Cortex of kidney (tissue), 1 donor: Measurements from ENCODE around the gene HSD11B1.
"Not testable (repeated sequence)": the region's sequence is repeated elsewhere in the genome, so short reads cannot be mapped to it uniquely, and the experiment has no call there.

Experiments
- DNase-seq: peaks from one replicate; lab custom pipeline; 2025; lab: John Stamatoyannopoulos, UW

Gene HSD11B1

GRCh38 chr1:209691237-209691636 is 13.4 kb upstream of the HSD11B1 start:
- DNase-seq, result no peak

- DNase-seq, result no peak
Measured at GRCh38 chr1:209692296-209692695, 12.3 kb upstream of the HSD11B1 start.

GRCh38 chr1:209692745-209693504 is 11.7 kb upstream of the HSD11B1 start:
- DNase-seq, result no peak

GRCh38 chr1:209696673-209697072 is 8.0 kb upstream of the HSD11B1 start:
- DNase-seq, result no peak

- DNase-seq, result no peak
Measured at GRCh38 chr1:209697126-209697525, 7.5 kb upstream of the HSD11B1 start.

- DNase-seq, result not testable (repeated sequence)
Measured at GRCh38 chr1:209700686-209701085, 4.0 kb upstream of the HSD11B1 start.

GRCh38 chr1:209702832-209703231 is 1.8 kb upstream of the HSD11B1 start:
- no peak for DNase-seq

GRCh38 chr1:209703834-209704504 is 677 bp upstream of the HSD11B1 start:
- no peak for DNase-seq

- DNase-seq, result no peak
Measured at GRCh38 chr1:209705033-209705598, 470 bp downstream of the HSD11B1 start.

- no peak for DNase-seq
Measured at GRCh38 chr1:209706622-209707021, 2.0 kb downstream of the HSD11B1 start.

GRCh38 chr1:209707308-209707707 is 2.7 kb downstream of the HSD11B1 start:
- no peak for DNase-seq

- DNase-seq, result no peak
Measured at GRCh38 chr1:209708297-209708696, 3.7 kb downstream of the HSD11B1 start.

- DNase-seq, result no peak
Measured at GRCh38 chr1:209710093-209710492, 5.4 kb downstream of the HSD11B1 start.

- DNase-seq, result no peak
Measured at GRCh38 chr1:209710847-209711246, 6.2 kb downstream of the HSD11B1 start.

GRCh38 chr1:209714338-209714737 is 9.7 kb downstream of the HSD11B1 start:
- no peak for DNase-seq

GRCh38 chr1:209715314-209715713 is 10.7 kb downstream of the HSD11B1 start:
- no peak for DNase-seq

- DNase-seq, result no peak
Measured at GRCh38 chr1:209717818-209718217, 13.2 kb downstream of the HSD11B1 start.

- DNase-seq, result no peak
Measured at GRCh38 chr1:209720326-209720725, 15.7 kb downstream of the HSD11B1 start.

GRCh38 chr1:209720826-209721225 is 16.2 kb downstream of the HSD11B1 start:
- no peak for DNase-seq

- DNase-seq, result no peak
Measured at GRCh38 chr1:209721323-209721722, 16.7 kb downstream of the HSD11B1 start.

GRCh38 chr1:209723265-209723664 is 18.6 kb downstream of the HSD11B1 start:
- DNase-seq, result no peak

- DNase-seq, result no peak
Measured at GRCh38 chr1:209723756-209724693, 19.4 kb downstream of the HSD11B1 start.
